Adrenal gland (tissue), 5 donors: ENCODE measurements around the gene C1orf216.

Source experiments
- POLR2A ChIP-seq, 2 donors: fragments of 450-650 bp; IDR thresholded peaks; one replicate each; pipeline ENCODE4 v1.6.1; 2017; ENCODE audit warnings: antibody characterized with exemption in 2 of 2, mild to moderate bottlenecking in 2 of 2, moderate library complexity in 1 of 2
- TF ChIP-seq, protein P1 (sequence below), 6 experiments: fragments of 450-650 bp in 4 of 6; fragments of 200-600 bp in 2 of 6; sonication (generic) in 1 of 6; IDR thresholded peaks; 1 replicate in 5 of 6; 2 replicates in 1 of 6; pipeline versions ENCODE4 v1.5.1 to v1.8.0; 2016 to 2021; ENCODE audit warnings: antibody characterized with exemption in 6 of 6, mild to moderate bottlenecking in 2 of 6, moderate library complexity in 1 of 6
- donor health status: DM: no; HTN: no; CAD: no.

GRCh38 chr1:35688161-35688560 lies 30.5 kb downstream of the C1orf216 start:
- TF ChIP-seq, protein P1, sequence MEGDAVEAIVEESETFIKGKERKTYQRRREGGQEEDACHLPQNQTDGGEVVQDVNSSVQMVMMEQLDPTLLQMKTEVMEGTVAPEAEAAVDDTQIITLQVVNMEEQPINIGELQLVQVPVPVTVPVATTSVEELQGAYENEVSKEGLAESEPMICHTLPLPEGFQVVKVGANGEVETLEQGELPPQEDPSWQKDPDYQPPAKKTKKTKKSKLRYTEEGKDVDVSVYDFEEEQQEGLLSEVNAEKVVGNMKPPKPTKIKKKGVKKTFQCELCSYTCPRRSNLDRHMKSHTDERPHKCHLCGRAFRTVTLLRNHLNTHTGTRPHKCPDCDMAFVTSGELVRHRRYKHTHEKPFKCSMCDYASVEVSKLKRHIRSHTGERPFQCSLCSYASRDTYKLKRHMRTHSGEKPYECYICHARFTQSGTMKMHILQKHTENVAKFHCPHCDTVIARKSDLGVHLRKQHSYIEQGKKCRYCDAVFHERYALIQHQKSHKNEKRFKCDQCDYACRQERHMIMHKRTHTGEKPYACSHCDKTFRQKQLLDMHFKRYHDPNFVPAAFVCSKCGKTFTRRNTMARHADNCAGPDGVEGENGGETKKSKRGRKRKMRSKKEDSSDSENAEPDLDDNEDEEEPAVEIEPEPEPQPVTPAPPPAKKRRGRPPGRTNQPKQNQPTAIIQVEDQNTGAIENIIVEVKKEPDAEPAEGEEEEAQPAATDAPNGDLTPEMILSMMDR (IDR thresholded peaks at IDR 0.05): no peak
- TF ChIP-seq POLR2A (IDR thresholded peaks at IDR 0.05): no peak
